MM.1S (cell line): ENCODE measurements around the gene TFDP2.

Experiments
- DNase-seq: peaks from one replicate; pipeline ENCODE4 v3.0.0-alpha.2; 2015
- H2AFZ ChIP-seq: fragments of 300-600 bp; sonication (generic); 2 replicates; pipeline ENCODE4 v1.6.0; 2016; ENCODE audit warnings: antibody characterized with exemption, low read length
- H3F3A ChIP-seq: fragments of 300-600 bp; sonication (generic); 2 replicates; pipeline ENCODE4 v1.6.1; 2016; ENCODE audit warnings: mild to moderate bottlenecking, antibody characterized with exemption, low read length, moderate library complexity, mixed read lengths; ENCODE audit not compliant: insufficient read depth
- H3K27ac ChIP-seq: fragments of 300-600 bp; sonication (generic); 2 replicates; pipeline ENCODE4 v1.5.1; 2016; ENCODE audit warnings: mild to moderate bottlenecking, low read length
- H3K27me3 ChIP-seq: fragments of 300-600 bp; sonication (generic); replicated peaks from 2 replicates; pipeline ENCODE4 v1.6.0; 2016; ENCODE audit warnings: low read length; ENCODE audit not compliant: insufficient read depth
- H3K36me3 ChIP-seq: fragments of 300-600 bp; sonication (generic); replicated peaks from 2 replicates; pipeline ENCODE4 v1.6.1; 2016; ENCODE audit warnings: mild to moderate bottlenecking, low read length, mixed read lengths; ENCODE audit not compliant: insufficient read depth
- H3K4me1 ChIP-seq: fragments of 300-600 bp; sonication (generic); 2 replicates; pipeline ENCODE4 v1.6.1; 2016; ENCODE audit warnings: low read length, mixed read lengths
- H3K4me2 ChIP-seq: fragments of 300-600 bp; sonication (generic); 2 replicates; pipeline ENCODE4 v1.6.0; 2016; ENCODE audit warnings: low read depth, low read length
- H3K4me3 ChIP-seq: fragments of 300-600 bp; sonication (generic); 2 replicates; pipeline ENCODE4 v1.5.1; 2016; ENCODE audit warnings: low read length, mixed read lengths
- H3K79me2 ChIP-seq: fragments of 300-600 bp; sonication (generic); 2 replicates; pipeline ENCODE4 v1.6.1; 2016; ENCODE audit warnings: mixed run types, low read length, mixed read lengths
- H3K9ac ChIP-seq: fragments of 300-600 bp; sonication (generic); 2 replicates; pipeline ENCODE4 v1.6.1; 2016; ENCODE audit warnings: low read length, mixed read lengths
- H3K9me2 ChIP-seq: fragments of 300-600 bp; sonication (generic); replicated peaks from 2 replicates; pipeline ENCODE4 v1.6.1; 2016; ENCODE audit warnings: mild to moderate bottlenecking, low read length, mixed read lengths; ENCODE audit not compliant: insufficient read depth
- H3K9me3 ChIP-seq: fragments of 300-600 bp; sonication (generic); replicated peaks from 2 replicates; pipeline ENCODE4 v1.6.1; 2016; ENCODE audit warnings: mild to moderate bottlenecking, low read length, mixed read lengths; ENCODE audit not compliant: insufficient read depth
- H4K20me1 ChIP-seq: fragments of 300-600 bp; sonication (generic); 2 replicates; pipeline ENCODE4 v1.6.1; 2016; ENCODE audit warnings: mild to moderate bottlenecking, low read length, moderate library complexity, mixed read lengths; ENCODE audit not compliant: insufficient read depth
- CTCF ChIP-seq: fragments of 300-600 bp; sonication (generic); IDR thresholded peaks from 2 replicates; pipeline ENCODE4 v1.5.1; 2016; ENCODE audit warnings: antibody characterized with exemption, low read length, mixed read lengths
- EZH2 ChIP-seq: fragments of 300-600 bp; sonication (generic); optimal IDR thresholded peaks from 2 replicates; pipeline ENCODE3; 2017; ENCODE audit warnings: low read depth, mild to moderate bottlenecking, antibody characterized with exemption, low read length, mixed read lengths
- EZH2phosphoT487 ChIP-seq: fragments of 300-600 bp; sonication (generic); IDR thresholded peaks from 2 replicates; pipeline ENCODE4 v1.6.1; 2018; ENCODE audit warnings: antibody characterized with exemption, low read length

The TFDP2 gene

GRCh38 chr3:142117056-142117851, 32.1 kb downstream of the TFDP2 start:
- H3K9me3 ChIP-seq = no peaks in the 10 kb centered on the region
- H4K20me1 ChIP-seq = no peaks in the 10 kb centered on the region; the same call in 1 of the 2 replicates
- 0 out of 2 replicates have a peak overlapping the region, but pooled peaks have one; percentile 7 for H3K27ac ChIP-seq
- DNase-seq = peak; percentile 55
- H3K27me3 ChIP-seq = no peaks in the 10 kb centered on the region
- peaks cover 6% of the 10 kb centered on the region; the same call in 1 of the 2 replicates for H3K4me1 ChIP-seq
- H3K9me2 ChIP-seq = no peaks in the 10 kb centered on the region
- no peaks in the 10 kb centered on the region for H3F3A ChIP-seq
- H2AFZ ChIP-seq = no peak overlapping the region
- H3K9ac ChIP-seq = no peak overlapping the region
- H3K4me2 ChIP-seq = no peak overlapping the region
- TF ChIP-seq CTCF = no peak
- TF ChIP-seq EZH2phosphoT487 = no peak
- TF ChIP-seq EZH2 = no peak
- H3K4me3 ChIP-seq = no peak overlapping the region
- no peaks in the 10 kb centered on the region for H3K79me2 ChIP-seq
- no peaks in the 10 kb centered on the region for H3K36me3 ChIP-seq

DNA sequence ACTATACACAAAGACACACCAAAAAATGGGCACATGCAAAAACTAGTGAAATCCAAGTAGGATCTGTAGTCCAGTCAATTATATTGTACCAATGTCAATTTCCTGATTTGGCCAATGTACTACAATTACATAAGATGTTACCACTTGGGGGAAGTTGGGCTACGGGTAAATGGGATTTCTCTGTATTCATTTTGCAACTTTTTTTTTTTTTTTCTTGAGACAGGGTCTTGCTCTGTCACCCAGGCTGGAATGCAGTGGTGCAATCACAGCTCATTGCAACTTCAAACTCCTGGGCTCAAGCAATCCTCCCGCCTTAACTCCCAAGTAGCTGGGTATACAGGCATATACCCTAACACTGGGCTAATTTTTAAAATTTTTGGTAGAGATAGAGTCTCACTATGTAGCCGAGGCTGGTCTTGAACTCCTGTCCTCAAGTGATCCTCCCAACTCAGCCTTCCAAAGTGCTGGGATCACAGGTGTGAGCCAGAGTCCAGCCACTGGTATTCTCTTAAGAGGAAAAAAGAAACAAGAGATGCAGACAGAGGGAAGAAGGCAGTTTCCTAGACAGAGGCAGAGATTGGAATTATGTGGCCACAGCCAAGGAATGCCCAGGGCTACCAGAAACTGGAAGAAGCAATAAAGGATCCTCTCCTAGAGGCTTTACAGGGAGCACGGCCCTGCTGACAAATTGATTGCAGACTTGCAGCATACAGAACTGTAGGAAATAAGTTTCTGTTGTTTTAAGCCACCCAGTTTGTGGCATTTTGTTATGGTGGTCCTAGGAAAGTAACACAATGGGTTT, 33.3 kb downstream of the TFDP2 start:
- H3K9ac ChIP-seq = no peak overlapping the region
- H2AFZ ChIP-seq = no peak overlapping the region
- H3K36me3 ChIP-seq = no peaks in the 10 kb centered on the region
- no peaks in the 10 kb centered on the region for H3K27me3 ChIP-seq
- H3K4me1 ChIP-seq = peaks cover 6% of the 10 kb centered on the region; the same call in 1 of the 2 replicates
- no peaks in the 10 kb centered on the region for H3K9me3 ChIP-seq
- TF ChIP-seq CTCF = no peak
- no peak for TF ChIP-seq EZH2
- no peak for TF ChIP-seq EZH2phosphoT487
- H3F3A ChIP-seq = no peaks in the 10 kb centered on the region
- H3K9me2 ChIP-seq = no peaks in the 10 kb centered on the region
- H3K27ac ChIP-seq = no peak overlapping the region
- H3K4me3 ChIP-seq = no peak overlapping the region
- H4K20me1 ChIP-seq = no peaks in the 10 kb centered on the region; the same call in 1 of the 2 replicates
- DNase-seq = no peak
- no peak overlapping the region for H3K4me2 ChIP-seq
- H3K79me2 ChIP-seq = no peaks in the 10 kb centered on the region

DNA sequence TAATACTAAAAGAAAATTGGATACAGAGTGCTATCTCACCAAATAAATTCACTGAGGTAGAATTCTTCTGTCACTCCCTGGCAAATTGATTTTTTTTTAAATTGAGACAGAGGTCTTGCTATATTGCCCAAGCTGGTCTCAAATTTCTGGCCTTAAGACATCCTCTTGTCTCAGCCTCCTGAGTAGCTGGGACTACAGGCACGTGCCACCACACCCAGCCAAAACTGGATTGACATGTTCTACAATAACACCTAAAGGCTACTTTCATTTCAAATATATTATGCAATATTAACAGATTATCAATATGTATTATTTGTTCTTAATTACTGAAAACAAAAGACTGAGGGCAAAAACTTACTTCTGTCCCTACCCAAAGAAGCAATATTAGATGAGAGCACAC, 36.7 kb downstream of the TFDP2 start:
- no peak for DNase-seq
- TF ChIP-seq EZH2 (no peak), EZH2phosphoT487 (no peak), CTCF (no peak)
- no peaks in the 10 kb centered on the region; the same call in 1 of the 2 replicates for H3F3A ChIP-seq
- H3K9me3 ChIP-seq = no peaks in the 10 kb centered on the region
- H3K9me2 ChIP-seq = no peaks in the 10 kb centered on the region
- no peaks in the 10 kb centered on the region for H3K36me3 ChIP-seq
- H3K27ac ChIP-seq = no peak overlapping the region
- no peak overlapping the region for H3K4me2 ChIP-seq
- H3K79me2 ChIP-seq = no peaks in the 10 kb centered on the region
- peaks cover 6% of the 10 kb centered on the region; the same call in 1 of the 2 replicates for H3K4me1 ChIP-seq
- H2AFZ ChIP-seq = no peak overlapping the region
- no peak overlapping the region for H3K4me3 ChIP-seq
- H4K20me1 ChIP-seq = no peaks in the 10 kb centered on the region
- no peaks in the 10 kb centered on the region for H3K27me3 ChIP-seq
- H3K9ac ChIP-seq = no peak overlapping the region
